GM12878 (cell line): ENCODE results near the gene NAA30.

ENCODE experiments used
- CBX5 ChIP-seq: sonication (generic); IDR thresholded peaks from 2 replicates; pipeline ENCODE4 v1.6.1; 2016; ENCODE audit warnings: low read depth, moderate library complexity, mild to moderate bottlenecking, inconsistent platforms
- CEBPB ChIP-seq, 2 experiments: fragments of 150-350 bp in 1 of 2; IDR thresholded peaks; 2 replicates each; pipeline ENCODE4 v1.6.1; 2012 to 2014; ENCODE audit warnings: low read depth in 2 of 2, low read length in 2 of 2, borderline replicate concordance in 1 of 2, inconsistent platforms in 1 of 2
- CTCF ChIP-seq, 3 experiments: IDR thresholded peaks in 2 of 3; conservative IDR thresholded peaks in 1 of 3; 2 replicates each; pipeline ENCODE4 v1.5.1; 2011; ENCODE audit warnings: low read depth in 3 of 3, low read length in 3 of 3, mild to moderate bottlenecking in 3 of 3, control low read depth in 2 of 3, moderate library complexity in 2 of 3, inconsistent platforms in 1 of 3, mixed read lengths in 1 of 3; ENCODE audit not compliant: control insufficient read depth in 2 of 3, insufficient read depth in 1 of 3; ENCODE audit errors: extremely low read depth in 1 of 3
- HDAC6 ChIP-seq: fragments of 200-600 bp; sonication (generic); IDR thresholded peaks from one replicate; pipeline ENCODE4 v1.8.0; 2017; ENCODE audit warnings: antibody characterized with exemption; ENCODE audit not compliant: unreplicated experiment
- JUND ChIP-seq: IDR thresholded peaks from 2 replicates; pipeline ENCODE4 v1.6.1; 2012; ENCODE audit warnings: low read depth, mild to moderate bottlenecking, low read length, improper control_type of control experiment, moderate library complexity
- MAX ChIP-seq: IDR thresholded peaks from 2 replicates; pipeline ENCODE4 v1.6.1; 2012; ENCODE audit warnings: low read depth, low read length, improper control_type of control experiment
- NR2C2 ChIP-seq: IDR thresholded peaks from 2 replicates; pipeline ENCODE4 v1.6.1; 2011; ENCODE audit warnings: borderline replicate concordance, low read depth; ENCODE audit not compliant: control insufficient read depth, insufficient read length
- SREBF2 ChIP-seq: IDR thresholded peaks from 2 replicates; pipeline ENCODE4 v1.6.1; 2012; ENCODE audit warnings: mild to moderate bottlenecking, low read length
- TF ChIP-seq, protein P1 (sequence below): fragments of 450-650 bp; IDR thresholded peaks from 2 replicates; pipeline ENCODE4 v1.6.1; 2017; ENCODE audit warnings: mild to moderate bottlenecking

DNA sequence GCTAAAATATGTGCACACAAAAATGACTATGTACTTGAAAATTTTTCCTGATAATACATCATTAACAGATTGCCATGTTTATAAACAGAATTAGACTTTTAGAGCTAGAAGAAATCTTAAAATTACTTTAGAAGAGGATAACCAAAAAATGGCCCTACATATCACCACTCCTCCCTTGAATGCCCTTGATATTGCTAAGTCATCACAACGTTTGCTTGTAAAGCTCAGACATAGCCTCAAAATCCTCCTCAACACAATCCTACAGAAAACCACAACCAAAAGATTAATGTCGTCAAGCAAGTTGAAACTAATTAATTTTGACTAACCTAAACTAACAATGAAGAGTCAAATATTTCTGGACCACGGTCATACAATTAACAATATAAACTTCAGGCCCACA lies 19.4 kb upstream of the NAA30 start:
- no peak for TF ChIP-seq CTCF (IDR thresholded peaks at IDR 0.05 in 2 of 3, conservative IDR thresholded peaks at IDR 0.05 in 1 of 3; ENCODE audit: control insufficient read depth in 2 of 3, extremely low read depth in 1 of 3, insufficient read depth in 1 of 3, low read depth in 3 of 3, low read length in 3 of 3)
- no peak for TF ChIP-seq JUND
- TF ChIP-seq, protein P1, sequence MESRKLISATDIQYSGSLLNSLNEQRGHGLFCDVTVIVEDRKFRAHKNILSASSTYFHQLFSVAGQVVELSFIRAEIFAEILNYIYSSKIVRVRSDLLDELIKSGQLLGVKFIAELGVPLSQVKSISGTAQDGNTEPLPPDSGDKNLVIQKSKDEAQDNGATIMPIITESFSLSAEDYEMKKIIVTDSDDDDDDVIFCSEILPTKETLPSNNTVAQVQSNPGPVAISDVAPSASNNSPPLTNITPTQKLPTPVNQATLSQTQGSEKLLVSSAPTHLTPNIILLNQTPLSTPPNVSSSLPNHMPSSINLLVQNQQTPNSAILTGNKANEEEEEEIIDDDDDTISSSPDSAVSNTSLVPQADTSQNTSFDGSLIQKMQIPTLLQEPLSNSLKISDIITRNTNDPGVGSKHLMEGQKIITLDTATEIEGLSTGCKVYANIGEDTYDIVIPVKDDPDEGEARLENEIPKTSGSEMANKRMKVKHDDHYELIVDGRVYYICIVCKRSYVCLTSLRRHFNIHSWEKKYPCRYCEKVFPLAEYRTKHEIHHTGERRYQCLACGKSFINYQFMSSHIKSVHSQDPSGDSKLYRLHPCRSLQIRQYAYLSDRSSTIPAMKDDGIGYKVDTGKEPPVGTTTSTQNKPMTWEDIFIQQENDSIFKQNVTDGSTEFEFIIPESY: no peak
- no peak for TF ChIP-seq HDAC6
- TF ChIP-seq CEBPB (IDR thresholded peaks at IDR 0.05; ENCODE audit: borderline replicate concordance in 1 of 2, low read depth in 2 of 2, low read length in 2 of 2): no peak
- TF ChIP-seq SREBF2: no peak
- no peak for TF ChIP-seq NR2C2
- no peak for TF ChIP-seq MAX
- TF ChIP-seq CBX5: no peak
